Measurements from ENCODE around the gene AGR2. TPM values are rescaled to one million over a fixed set of nuclear protein-coding genes. Genes with fewer than 3 reads are reported as not detected.

Gene AGR2
- total RNA-seq, 2 donors from 2014 or later = 1,572 to 2,751 TPM

GRCh38 chr7:16795624-16796023 lies 9.2 kb downstream of the AGR2 start:
- DNase-seq = no peak
- H3K9me3 ChIP-seq = no peaks in the 10 kb centered on the region
- no peaks in the 10 kb centered on the region for H3K36me3 ChIP-seq
- H3K9ac ChIP-seq (ENCODE audit: low read depth in 2 of 2, low read length in 2 of 2) = no peak overlapping the region
- intact Hi-C loops (cut with DNase I) = loop anchor here (5.0 to 10.0 kb wide), 2 partner anchors 101 to 122 kb away; no protein-coding TSS in a partner anchor
- H3K27me3 ChIP-seq = no peaks in the 10 kb centered on the region
- no peak for TF ChIP-seq CTCF (IDR thresholded peaks at IDR 0.05)
- H3K27ac ChIP-seq = no peak overlapping the region
- no peak overlapping the region for H3K4me3 ChIP-seq
- H3K4me1 ChIP-seq = no peaks in the 10 kb centered on the region

- Histone ChIP-seq H3K36me3 (no peaks in the 10 kb centered on the region), H3K9me3 (no peaks in the 10 kb centered on the region), H3K4me1 (no peaks in the 10 kb centered on the region), H3K27me3 (no peaks in the 10 kb centered on the region), H3K9ac (ENCODE audit: low read depth in 2 of 2, low read length in 2 of 2) (peak overlapping the region in 1 of 2 donors; percentile 16), H3K27ac (no peak overlapping the region), H3K4me3 (no peak overlapping the region)
- DNase-seq = no peak
- no peak for TF ChIP-seq CTCF (IDR thresholded peaks at IDR 0.05)
- intact Hi-C loops (cut with DNase I) = loop anchor here (5.0 to 10.0 kb wide), 2 partner anchors 100 to 122 kb away; no protein-coding TSS in a partner anchor
Measured at GRCh38 chr7:16794986-16795385, 9.8 kb downstream of the AGR2 start.

GRCh38 chr7:16791905-16792698 lies 12.7 kb downstream of the AGR2 start:
- H3K9me3 ChIP-seq = no peaks in the 10 kb centered on the region
- no peak for DNase-seq
- no peaks in the 10 kb centered on the region for H3K36me3 ChIP-seq
- H3K9ac ChIP-seq (ENCODE audit: low read depth in 2 of 2, low read length in 2 of 2) = no peak overlapping the region
- no peak overlapping the region for H3K4me3 ChIP-seq
- intact Hi-C loops (cut with DNase I) = loop anchor here (10.0 kb wide), 1 partner anchor 97 kb away; no protein-coding TSS in a partner anchor
- H3K4me1 ChIP-seq = no peaks in the 10 kb centered on the region
- TF ChIP-seq CTCF (IDR thresholded peaks at IDR 0.05) = no peak
- H3K27me3 ChIP-seq = no peaks in the 10 kb centered on the region
- H3K27ac ChIP-seq = no peak overlapping the region

GRCh38 chr7:16791071-16791470 lies 13.7 kb downstream of the AGR2 start:
- H3K9ac ChIP-seq (ENCODE audit: low read depth in 2 of 2, low read length in 2 of 2) = no peak overlapping the region
- no peak overlapping the region for H3K27ac ChIP-seq
- no peaks in the 10 kb centered on the region for H3K4me1 ChIP-seq
- TF ChIP-seq CTCF (IDR thresholded peaks at IDR 0.05) = no peak
- DNase-seq = no peak
- H3K4me3 ChIP-seq = no peak overlapping the region
- no peaks in the 10 kb centered on the region for H3K36me3 ChIP-seq
- H3K9me3 ChIP-seq = no peaks in the 10 kb centered on the region
- intact Hi-C loops (cut with DNase I) = loop anchor here (10.0 kb wide), 1 partner anchor 96 kb away; no protein-coding TSS in a partner anchor
- no peaks in the 10 kb centered on the region for H3K27me3 ChIP-seq

GRCh38 chr7:16787127-16787526 lies 17.7 kb downstream of the AGR2 start:
- H3K27ac ChIP-seq = no peak overlapping the region
- intact Hi-C loops (cut with DNase I) = no loop called here
- no peak for DNase-seq

More at GRCh38 chr7:16787127-16787526, 17.7 kb downstream of the AGR2 start:
- Histone ChIP-seq H3K36me3 (no peaks in the 10 kb centered on the region), H3K9ac (ENCODE audit: low read depth in 2 of 2, low read length in 2 of 2) (no peak overlapping the region), H3K9me3 (no peaks in the 10 kb centered on the region), H3K4me3 (no peak overlapping the region), H3K27me3 (no peaks in the 10 kb centered on the region), H3K4me1 (no peaks in the 10 kb centered on the region)
- TF ChIP-seq CTCF (IDR thresholded peaks at IDR 0.05) = no peak
